IPS-11a (cell line): Measurements from ENCODE around the gene SP140L.
"Not testable (repeated sequence)": the region's sequence is repeated elsewhere in the genome, so short reads cannot be mapped to it uniquely, and the experiment has no call there.

Experiments
- H3K4me3 ChIP-seq: one replicate; pipeline ENCODE4 v1.5.1; 2013; ENCODE audit warnings: low read depth, low read length, control low read depth

The SP140L gene

GRCh38 chr2:230417436-230417835 lies 90.4 kb downstream of the SP140L start:
- H3K4me3 ChIP-seq, result no peak overlapping the region

DNA sequence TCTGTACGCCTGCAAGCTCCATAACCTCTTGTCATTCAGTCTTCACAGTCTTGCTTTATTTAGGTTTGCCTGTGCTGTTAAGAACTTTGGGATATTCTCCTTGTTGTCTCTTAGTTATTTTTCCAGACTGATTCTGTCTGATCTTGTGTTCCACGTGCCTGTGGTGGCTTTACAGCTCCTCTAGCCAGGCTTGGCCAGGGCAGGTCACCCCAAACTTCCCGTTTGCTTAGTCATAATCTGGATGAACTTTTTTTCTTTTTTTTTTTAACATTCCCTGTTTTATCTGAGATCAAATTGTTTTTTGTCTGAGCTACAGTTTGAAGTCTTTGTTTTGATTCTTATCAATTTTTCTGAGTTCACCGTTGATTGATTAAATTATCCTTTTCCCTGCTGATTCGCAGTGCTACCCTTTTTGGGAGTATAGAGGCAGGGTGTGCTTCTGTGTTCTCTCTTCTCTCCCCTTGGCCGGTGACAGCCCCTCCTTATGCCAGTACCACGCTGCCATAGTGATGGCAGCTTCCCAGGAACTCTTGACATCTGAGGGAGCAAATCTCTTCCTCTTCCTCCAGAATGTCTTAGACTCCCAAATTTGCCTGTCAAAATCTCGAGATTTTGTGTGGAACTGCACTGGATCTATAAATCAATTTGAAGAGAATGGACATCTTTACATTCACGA lies 91.5 kb downstream of the SP140L start:
- no peak overlapping the region for H3K4me3 ChIP-seq

DNA sequence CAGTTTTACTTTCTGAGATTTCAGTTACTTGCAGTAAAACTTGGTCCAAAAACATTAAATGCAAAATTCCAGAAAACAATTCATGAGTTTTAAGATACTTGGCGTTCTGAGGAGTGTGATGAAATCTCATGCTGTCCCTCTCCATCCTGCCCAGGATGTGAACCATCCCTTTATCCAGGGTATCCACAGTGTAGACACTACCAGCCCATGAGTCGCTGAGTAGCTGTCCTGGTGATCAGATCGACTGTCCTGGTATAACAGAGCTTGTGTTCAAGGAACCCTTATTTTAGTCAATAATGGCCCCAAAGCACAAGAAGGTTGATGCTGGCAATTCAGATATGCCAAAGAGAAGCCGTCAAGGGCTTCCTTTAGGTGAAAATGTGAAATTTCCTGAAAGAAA lies 92.2 kb downstream of the SP140L start:
- H3K4me3 ChIP-seq, result no peak overlapping the region

DNA sequence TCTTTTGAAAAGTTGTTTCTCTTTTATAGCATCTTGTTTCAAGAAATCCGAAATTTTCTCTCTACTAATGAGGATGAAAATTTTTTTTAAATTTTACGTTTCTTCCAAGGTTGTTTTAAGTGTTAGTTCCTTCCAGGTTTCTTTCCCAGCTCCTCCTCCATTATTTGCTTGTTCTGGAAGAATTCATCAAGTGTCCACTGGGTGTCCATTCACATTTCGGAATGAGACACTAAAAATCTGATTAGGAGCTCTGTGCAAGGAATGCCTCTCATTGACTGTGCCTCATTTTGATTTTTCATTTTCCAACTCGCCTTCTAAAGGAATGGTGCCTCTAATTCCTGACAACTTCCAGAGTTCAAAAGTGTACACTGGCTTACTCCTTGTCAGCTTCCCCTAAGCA lies 95.2 kb downstream of the SP140L start:
- no peak overlapping the region for H3K4me3 ChIP-seq

DNA sequence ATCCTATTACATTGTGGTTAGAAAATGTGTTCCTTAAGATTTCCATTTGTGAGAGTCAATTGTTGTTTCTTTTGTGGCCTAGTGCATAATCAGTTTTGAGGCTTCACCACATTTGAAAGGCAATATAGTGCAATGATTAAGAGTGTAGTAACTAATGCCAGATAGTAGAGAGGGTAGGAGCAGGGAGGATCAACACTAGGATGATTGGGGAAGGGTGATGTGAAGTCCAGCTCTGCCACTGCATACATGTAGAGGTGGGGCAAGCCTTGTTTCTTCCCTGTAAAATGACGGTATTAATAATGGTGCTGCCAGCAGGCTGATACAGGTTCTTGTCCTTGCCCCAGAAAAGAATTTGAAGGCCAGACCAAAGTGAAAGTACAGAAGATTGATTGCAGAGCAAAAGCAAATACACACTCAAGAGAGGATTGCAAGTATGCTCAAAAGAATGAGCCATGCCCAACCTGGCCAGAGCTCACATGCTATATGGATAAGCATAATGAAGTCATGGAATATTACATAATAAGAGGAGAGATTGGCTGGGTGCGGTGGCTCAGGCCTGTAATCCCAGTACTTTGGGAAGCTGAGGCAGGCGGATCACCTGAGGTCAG lies 97.0 kb downstream of the SP140L start:
- H3K4me3 ChIP-seq, result no peak overlapping the region

DNA sequence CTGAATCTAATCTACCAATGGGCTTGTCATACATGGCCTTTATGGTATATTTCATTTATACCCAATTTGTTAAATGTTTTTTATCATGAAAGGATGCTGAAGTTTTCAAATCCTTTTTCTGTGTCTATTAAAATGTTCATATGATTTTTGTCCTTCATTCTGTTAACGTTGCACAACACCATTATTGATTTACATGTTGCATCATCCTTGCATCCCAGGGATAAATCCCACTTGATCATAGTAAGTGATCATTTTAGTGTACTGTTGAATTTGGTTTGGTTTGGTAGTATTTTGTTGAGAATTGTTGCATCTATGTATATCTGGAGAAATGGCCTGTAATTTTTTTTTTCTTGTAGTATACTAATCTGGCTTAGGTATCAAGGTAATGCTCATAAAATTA lies 98.4 kb downstream of the SP140L start:
- H3K4me3 ChIP-seq, result no peak overlapping the region

- H3K4me3 ChIP-seq, result no peak overlapping the region
Measured at GRCh38 chr2:230429513-230429912, 102.5 kb downstream of the SP140L start.

DNA sequence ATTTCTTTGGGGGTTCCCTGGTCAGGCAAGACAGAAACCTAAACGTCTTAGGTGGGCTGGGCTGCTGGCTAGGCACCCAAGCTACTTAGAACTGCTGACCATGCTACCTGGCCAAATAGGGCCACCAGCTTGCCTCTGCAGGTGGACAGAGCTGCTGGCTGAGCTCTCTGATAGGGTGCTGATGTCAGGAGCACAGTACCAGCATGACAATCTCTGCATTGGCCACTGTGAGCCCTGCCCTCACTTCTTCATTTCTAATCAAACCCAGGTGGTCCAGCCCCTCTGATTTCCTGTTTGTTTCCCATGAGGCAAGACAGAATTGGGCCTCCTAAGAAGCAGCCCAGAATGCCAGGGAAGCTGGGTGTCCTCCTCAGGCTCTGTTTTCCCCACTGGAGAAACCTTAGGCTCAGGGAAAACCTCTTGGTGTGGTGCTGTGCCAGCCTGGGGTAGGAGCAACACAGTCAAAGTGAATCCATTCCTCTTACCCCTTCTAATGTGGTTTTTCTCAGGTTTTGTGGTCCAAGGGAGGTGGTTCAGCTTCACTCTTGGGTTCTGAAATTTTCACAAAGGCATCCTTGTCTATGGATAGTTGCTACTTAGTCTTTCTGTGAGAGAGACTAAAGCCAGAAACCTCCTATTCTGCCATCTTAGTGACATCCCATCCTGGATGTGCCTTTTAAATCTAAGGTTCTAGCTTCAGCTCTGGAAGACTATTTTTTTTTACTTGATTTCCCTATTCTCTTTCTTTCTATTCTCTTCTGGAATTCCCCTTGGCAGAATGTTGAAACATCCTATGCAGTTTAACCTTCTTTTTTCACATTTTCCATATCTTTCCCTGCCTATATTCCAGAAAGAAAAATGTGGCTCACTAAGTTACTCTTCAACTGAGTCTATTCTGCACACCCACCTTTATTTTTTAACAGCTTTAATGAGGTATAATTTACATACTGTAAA lies 104.2 kb downstream of the SP140L start:
- no peak overlapping the region for H3K4me3 ChIP-seq

DNA sequence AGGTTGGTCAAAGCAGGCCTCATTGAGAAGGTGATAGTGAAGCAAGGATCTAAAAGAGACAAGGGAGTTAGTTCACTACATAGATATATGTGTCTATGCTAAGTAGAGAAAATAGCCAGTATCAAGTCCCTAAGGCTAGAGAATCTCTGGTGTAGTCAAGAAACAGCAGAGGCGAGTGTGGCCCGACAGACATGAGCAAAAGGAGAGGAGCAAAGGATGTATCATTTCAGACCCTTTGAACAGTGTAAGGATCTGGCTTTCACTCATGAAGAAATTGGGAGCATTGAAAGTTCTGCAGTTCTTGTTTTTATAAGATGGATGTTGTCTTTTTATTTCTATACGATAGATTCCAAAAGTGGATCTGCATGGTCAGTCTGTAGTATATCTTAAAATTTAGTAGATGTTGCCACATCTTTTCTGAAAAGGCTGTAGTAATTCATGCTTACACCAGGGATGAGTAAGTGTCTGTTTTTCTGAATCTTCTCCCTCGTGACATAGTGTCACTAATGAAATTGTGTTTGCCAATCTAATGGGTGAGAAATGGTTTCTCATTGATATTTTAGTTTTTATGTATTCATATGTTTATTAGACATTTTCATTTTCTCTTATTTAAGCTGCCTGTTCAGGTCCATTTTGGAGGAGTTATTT lies 107.8 kb downstream of the SP140L start:
- H3K4me3 ChIP-seq, result no peak overlapping the region

- no peak overlapping the region for H3K4me3 ChIP-seq
Measured at GRCh38 chr2:230435431-230435830, 108.4 kb downstream of the SP140L start.

DNA sequence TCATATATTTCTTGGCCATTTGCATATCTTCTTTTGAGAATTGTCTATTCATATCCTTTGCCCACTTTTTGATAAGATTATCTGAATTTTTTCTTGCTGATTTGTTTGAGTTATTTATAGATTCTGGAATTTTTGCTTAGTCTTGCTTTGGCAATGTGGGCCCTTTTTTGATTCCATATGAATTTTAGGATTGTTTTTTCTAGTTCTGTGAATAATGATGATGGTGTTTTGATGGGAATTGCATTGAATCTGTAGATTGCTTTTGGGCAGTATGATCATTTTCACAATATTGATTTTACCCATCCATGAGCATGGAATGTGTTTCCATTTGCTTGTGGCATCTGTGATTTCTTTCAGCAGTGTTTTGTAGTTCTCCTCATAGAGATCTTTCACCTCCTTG lies 112.1 kb downstream of the SP140L start:
- H3K4me3 ChIP-seq, result not testable (repeated sequence)

DNA sequence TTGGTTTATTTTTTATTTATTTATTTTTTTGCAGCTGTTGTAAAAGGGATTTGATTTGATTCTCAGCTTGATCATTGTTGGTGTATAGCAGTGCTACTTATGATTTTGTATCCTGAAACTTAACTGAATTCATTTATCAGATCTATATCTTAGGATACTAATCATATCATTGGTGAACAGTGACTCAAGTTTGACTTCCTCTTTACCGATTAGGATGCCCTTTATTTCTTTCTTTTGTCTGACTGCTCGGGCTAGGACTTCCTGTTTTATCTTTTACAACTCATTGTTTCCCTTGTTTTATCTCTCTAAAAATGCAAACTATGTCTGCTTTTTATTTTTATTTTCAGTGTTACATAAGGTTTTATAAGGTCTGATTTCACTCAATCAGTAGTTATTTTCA lies 112.6 kb downstream of the SP140L start:
- H3K4me3 ChIP-seq, result no peak overlapping the region

GRCh38 chr2:230441227-230441897 lies 114.4 kb downstream of the SP140L start:
- H3K4me3 ChIP-seq, result no peak overlapping the region

DNA sequence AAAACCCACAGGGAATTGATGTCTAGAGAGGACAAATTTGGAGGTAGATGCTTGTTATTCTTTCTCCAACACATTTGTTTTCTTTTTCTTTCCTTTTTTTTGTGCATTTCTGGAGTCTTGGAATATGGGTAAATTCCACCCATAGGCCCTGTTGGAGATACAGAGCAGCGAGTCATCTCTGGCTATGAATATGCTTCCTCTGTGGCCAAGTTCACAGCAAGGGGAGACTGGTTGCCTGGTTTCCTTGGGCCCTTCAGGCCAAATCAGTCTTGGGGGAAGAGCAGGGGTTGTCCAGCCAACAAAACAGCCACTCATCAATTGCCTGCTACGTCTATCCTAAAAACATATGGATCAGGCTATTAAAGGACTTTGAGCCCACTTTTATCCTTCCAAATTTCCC lies 116.5 kb downstream of the SP140L start:
- H3K4me3 ChIP-seq, result no peak overlapping the region

GRCh38 chr2:230444832-230445231 lies 117.8 kb downstream of the SP140L start:
- H3K4me3 ChIP-seq, result no peak overlapping the region

- no peak overlapping the region for H3K4me3 ChIP-seq
Measured at GRCh38 chr2:230447036-230447435, 120.0 kb downstream of the SP140L start.

DNA sequence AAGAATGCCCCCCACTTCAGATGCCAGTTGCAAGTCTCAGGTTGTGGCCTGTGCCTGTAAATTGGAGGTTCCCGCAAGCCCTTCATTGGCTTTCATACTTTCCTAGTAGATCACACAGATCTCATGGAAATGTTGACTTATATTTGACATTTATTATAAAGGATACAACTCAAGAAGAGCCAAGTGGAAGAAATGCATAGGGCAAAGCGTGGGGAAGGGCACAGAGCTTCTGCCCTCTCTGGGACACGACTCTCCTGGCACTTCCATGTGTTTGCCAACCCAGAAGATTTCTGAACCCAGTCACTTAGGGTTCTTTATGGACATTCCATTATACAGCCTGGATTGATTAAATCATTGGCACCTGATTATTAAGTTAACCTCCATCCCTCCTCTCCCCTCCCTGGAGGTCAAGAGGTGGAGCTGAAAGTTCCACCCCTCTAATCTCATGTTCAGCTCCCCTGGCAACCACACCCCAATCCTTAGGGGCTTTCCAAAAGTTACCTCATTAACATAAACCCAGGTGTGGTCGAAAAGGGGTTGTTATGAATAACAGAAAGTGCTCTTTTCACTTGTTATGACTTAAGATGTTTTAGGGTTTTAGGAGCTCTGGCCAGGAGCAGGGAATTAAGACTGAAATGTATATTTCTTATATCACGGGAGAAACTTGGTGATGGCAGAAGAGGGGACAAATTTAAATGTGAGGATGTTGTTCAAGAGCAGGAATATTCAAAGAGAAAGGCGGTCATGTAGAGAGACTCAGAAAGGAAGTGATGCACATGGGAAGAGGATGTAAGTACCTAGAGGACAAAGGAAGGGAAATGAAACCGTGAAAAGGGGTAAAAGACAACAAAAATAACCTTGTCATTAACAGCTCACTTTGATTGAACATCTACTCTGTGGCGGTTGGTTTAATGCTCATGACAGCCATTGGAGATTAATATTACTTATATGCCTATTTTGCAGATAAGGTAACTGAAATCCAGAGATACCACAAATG lies 120.8 kb downstream of the SP140L start:
- no peak overlapping the region for H3K4me3 ChIP-seq

DNA sequence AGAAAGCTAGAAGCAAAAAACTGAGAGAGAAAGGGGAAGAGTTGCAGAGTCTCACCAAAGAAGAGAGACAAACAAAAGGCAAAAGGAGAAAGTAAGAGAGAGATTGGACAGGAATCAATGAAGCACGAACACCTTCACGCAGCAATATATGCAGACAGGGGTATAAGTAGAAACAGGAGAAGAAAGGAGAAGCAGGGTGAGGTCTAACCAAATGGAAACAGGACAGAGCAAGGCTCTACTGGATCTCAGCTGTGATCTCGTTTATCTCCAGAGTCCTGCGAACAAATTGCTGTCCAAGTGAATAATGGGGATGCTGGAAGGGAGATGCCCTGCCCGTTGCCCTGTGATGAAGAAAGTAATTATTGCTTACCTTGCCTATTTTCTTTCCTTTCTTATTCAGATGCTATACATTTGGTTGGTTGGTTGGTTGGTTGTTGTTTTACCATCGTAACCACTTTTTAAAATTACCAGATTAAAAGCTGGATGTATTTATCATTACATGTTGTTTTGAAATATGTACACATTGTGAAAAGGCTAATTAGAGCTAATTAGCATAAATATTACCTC lies 123.0 kb downstream of the SP140L start:
- no peak overlapping the region for H3K4me3 ChIP-seq

DNA sequence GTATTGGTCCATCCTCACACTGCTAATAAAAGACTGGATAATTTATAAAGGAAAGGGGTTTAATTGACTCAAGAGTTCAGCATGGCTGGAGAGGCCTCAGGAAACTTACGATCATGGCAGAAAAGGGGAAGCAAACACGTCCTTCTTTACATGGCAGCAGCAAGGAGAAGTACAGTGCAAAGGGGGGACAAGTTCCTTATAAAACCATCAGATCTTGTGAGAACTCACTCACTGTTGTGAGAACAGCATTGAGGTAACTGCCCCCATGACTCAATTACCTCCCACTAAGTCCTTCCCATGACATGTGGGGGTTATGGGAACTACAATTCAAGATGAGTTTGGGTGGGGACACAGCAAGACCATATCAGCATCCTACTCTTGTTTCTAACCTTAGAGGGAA lies 126.0 kb downstream of the SP140L start:
- no peak overlapping the region for H3K4me3 ChIP-seq
